GM23248 (cell line): ENCODE measurements around the gene IMPDH1. TPM values are rescaled to one million over a fixed set of nuclear protein-coding genes. Genes with fewer than 3 reads are reported as not detected.

Source experiments
- DNase-seq: peaks from one replicate; pipeline ENCODE4 v3.0.0-alpha.2; 2015
- H2AFZ ChIP-seq: fragments of 200-600 bp; sonication (generic); 2 replicates; pipeline ENCODE4 v1.6.1; 2016; ENCODE audit warnings: antibody characterized with exemption
- H3F3A ChIP-seq: fragments of 200-600 bp; sonication (generic); 2 replicates; pipeline ENCODE4 v1.6.1; 2016; ENCODE audit warnings: mild to moderate bottlenecking, antibody characterized with exemption, mixed run types; ENCODE audit not compliant: insufficient read depth
- H3K27ac ChIP-seq: fragments of 200-600 bp; sonication (generic); 2 replicates; pipeline ENCODE4 v1.5.1; 2016; ENCODE audit warnings: mild to moderate bottlenecking
- H3K27me3 ChIP-seq: fragments of 200-600 bp; sonication (generic); replicated peaks from 2 replicates; pipeline ENCODE4 v1.6.1; 2016; ENCODE audit warnings: mild to moderate bottlenecking; ENCODE audit not compliant: insufficient read depth
- H3K36me3 ChIP-seq: fragments of 200-600 bp; sonication (generic); 2 replicates; pipeline ENCODE4 v1.6.1; 2016; ENCODE audit warnings: low read depth, mild to moderate bottlenecking
- H3K4me1 ChIP-seq: fragments of 200-600 bp; sonication (generic); 2 replicates; pipeline ENCODE4 v1.6.1; 2016; ENCODE audit warnings: mild to moderate bottlenecking; ENCODE audit not compliant: insufficient read depth
- H3K4me2 ChIP-seq: fragments of 200-600 bp; sonication (generic); one replicate; pipeline ENCODE4 v1.6.1; 2016; ENCODE audit warnings: mild to moderate bottlenecking; ENCODE audit not compliant: unreplicated experiment
- H3K4me3 ChIP-seq: fragments of 200-600 bp; sonication (generic); 2 replicates; pipeline ENCODE4 v1.5.1; 2016; ENCODE audit warnings: mild to moderate bottlenecking
- H3K79me2 ChIP-seq: fragments of 200-600 bp; sonication (generic); 2 replicates; pipeline ENCODE4 v1.6.1; 2016; ENCODE audit warnings: mild to moderate bottlenecking; ENCODE audit not compliant: insufficient read depth
- H3K9ac ChIP-seq: fragments of 200-600 bp; sonication (generic); 2 replicates; pipeline ENCODE4 v1.6.1; 2016; ENCODE audit warnings: mild to moderate bottlenecking
- H3K9me2 ChIP-seq: fragments of 200-600 bp; sonication (generic); 2 replicates; pipeline ENCODE4 v1.6.1; 2016; ENCODE audit warnings: mixed run types, mild to moderate bottlenecking, moderate library complexity; ENCODE audit not compliant: insufficient read depth
- H3K9me3 ChIP-seq: fragments of 200-600 bp; sonication (generic); one replicate; pipeline ENCODE4 v1.6.1; 2017; ENCODE audit warnings: low read depth
- H4K20me1 ChIP-seq: fragments of 200-600 bp; sonication (generic); 2 replicates; pipeline ENCODE4 v1.6.0; 2016; ENCODE audit not compliant: insufficient read depth
- EZH2 ChIP-seq: fragments of 200-600 bp; sonication (generic); IDR thresholded peaks from 2 replicates; pipeline ENCODE4 v1.6.1; 2018; ENCODE audit warnings: antibody characterized with exemption, mild to moderate bottlenecking; ENCODE audit not compliant: insufficient read depth, poor library complexity, severe bottlenecking
- EZH2phosphoT487 ChIP-seq: fragments of 200-600 bp; sonication (generic); IDR thresholded peaks from 2 replicates; pipeline ENCODE4 v1.6.1; 2018; ENCODE audit warnings: antibody characterized with exemption, moderate library complexity, mild to moderate bottlenecking, low read depth; ENCODE audit not compliant: insufficient read depth
- WGBS, 2 experiments: methylation state at CpG; one replicate each; pipeline ENCODE4 v1.1.6; 2015 to 2017; ENCODE audit warnings: low lambda C conversion rate in 2 of 2, low coverage in 1 of 2; ENCODE audit errors: missing lambda C conversion rate in 2 of 2; 5-methylcytosine and 5-hydroxymethylcytosine counted together
- in situ Hi-C: fragments of 300-500 bp; cut with MboI; formaldehyde crosslinking; loops from 2 replicates; pipeline ENCODE4 v1.15.0; 2020
- polyA plus RNA-seq: library from polyadenylated mRNA; unstranded; fragments of >200 nt; fragmentation: Nextera tagmentation; extraction: Ambion mirVana; gene quantifications from 2 replicates; pipeline ENCODE4 v1.2.1, GENCODE V29; 2016
- total RNA-seq: library from RNA; depleted of rRNA; stranded (reverse); fragments of >200 nt; shearing (Covaris generic); gene quantifications from 2 replicates; pipeline ENCODE4 v1.2.3, GENCODE V29; 2014

The IMPDH1 gene
- total and polyA plus RNA-seq, 2 experiments from 2014 or later: 89.9 to 97.3 TPM

- H3K36me3 ChIP-seq: no peaks in the 10 kb centered on the region
- WGBS, 2 experiments: 2 to 3% methylated on average over 5 of the region's 5 CpGs
- H3K4me3 ChIP-seq: peak overlapping the region; percentile 82
- H3K9me3 ChIP-seq: no peaks in the 10 kb centered on the region
- in situ Hi-C loops: no loop called here
- TF ChIP-seq EZH2phosphoT487 (no peak), EZH2 (no peak)
- peak overlapping the region; percentile 86 for H3K9ac ChIP-seq
- H2AFZ ChIP-seq: peak overlapping the region; percentile 74
- H3K9me2 ChIP-seq: no peaks in the 10 kb centered on the region
- no peaks in the 10 kb centered on the region for H3K27me3 ChIP-seq
- DNase-seq: peak; percentile 33
- H4K20me1 ChIP-seq: no peaks in the 10 kb centered on the region
- peak overlapping the region; percentile 97 for H3K27ac ChIP-seq
- peaks cover 37% of the 10 kb centered on the region for H3F3A ChIP-seq
- H3K79me2 ChIP-seq: peaks cover 51% of the 10 kb centered on the region
- peaks cover 28% of the 10 kb centered on the region for H3K4me1 ChIP-seq
- peak overlapping the region; percentile 86 for H3K4me2 ChIP-seq
Observed at GRCh38 chr7:128456255-128456725, 46.5 kb upstream of the IMPDH1 start.

- WGBS, 2 experiments: 0% methylated on average over 64 of the region's 64 CpGs
- no peaks in the 10 kb centered on the region for H3K36me3 ChIP-seq
- H3K4me2 ChIP-seq: peak within 1 kb of the TSS; percentile 86
- H3F3A ChIP-seq: peaks cover 37% of the 10 kb centered on the region
- TF ChIP-seq EZH2 (no peak), EZH2phosphoT487 (no peak)
- peak within 1 kb of the TSS; percentile 84 for H2AFZ ChIP-seq
- no peaks in the 10 kb centered on the region for H3K9me3 ChIP-seq
- no peaks in the 10 kb centered on the region for H3K9me2 ChIP-seq
- H3K9ac ChIP-seq: peak within 1 kb of the TSS; percentile 86
- peaks cover 28% of the 10 kb centered on the region for H3K4me1 ChIP-seq
- DNase-seq: peak; percentile 99
- peak within 1 kb of the TSS; percentile 82 for H3K4me3 ChIP-seq
- peaks cover 46% of the 10 kb centered on the region for H3K79me2 ChIP-seq
- no peaks in the 10 kb centered on the region for H3K27me3 ChIP-seq
- peak within 1 kb of the TSS; percentile 97 for H3K27ac ChIP-seq
- H4K20me1 ChIP-seq: no peaks in the 10 kb centered on the region
- in situ Hi-C loops: no loop called here
Observed at GRCh38 chr7:128455543-128456254, 45.9 kb upstream of the IMPDH1 start, which contains the start of gene HILPDA. Gene HILPDA, plus strand, starts transcription at chr7:128455878. Its CDS starts 1,391 bp downstream, at chr7:128457269.

- Histone ChIP-seq H3K4me1 (peaks cover 28% of the 10 kb centered on the region), H3K27me3 (no peaks in the 10 kb centered on the region), H3K27ac (peak overlapping the region; percentile 97), H3K4me2 (peak overlapping the region; percentile 83), H3K79me2 (peaks cover 43% of the 10 kb centered on the region), H3K36me3 (no peaks in the 10 kb centered on the region), H2AFZ (peak overlapping the region; percentile 84), H3K9ac (peak overlapping the region; percentile 86), H4K20me1 (no peaks in the 10 kb centered on the region), H3K9me2 (no peaks in the 10 kb centered on the region), H3F3A (peaks cover 37% of the 10 kb centered on the region), H3K9me3 (no peaks in the 10 kb centered on the region), H3K4me3 (peak overlapping the region; percentile 82)
- TF ChIP-seq EZH2phosphoT487: no peak
- no peak for TF ChIP-seq EZH2
- WGBS, 2 experiments: 32% methylated on average over 25 of the region's 25 CpGs
- DNase-seq: peak; percentile 73
- in situ Hi-C loops: no loop called here
Observed at GRCh38 chr7:128454808-128455542, 45.2 kb upstream of the IMPDH1 start.
